PC-3 (cell line): ENCODE measurements around the gene DHCR7. TPM values are rescaled to one million over a fixed set of nuclear protein-coding genes. Genes with fewer than 3 reads are reported as not detected.

Experiments
- ATAC-seq: fragments of 200-7000 bp; cut with Tn5 transposase; 2 replicates; pipeline ENCODE4 v1.9.1; 2020; ENCODE audit warnings: mild to moderate bottlenecking, moderate library complexity
- BruUV-seq: library from RNA; stranded (reverse); fragments of 400-500 nt; replicated peaks from 2 replicates; lab custom pipeline; 2021; lab: Mats Ljungman, UMichigan
- CTCF ChIA-PET: fragments of 300-600 bp; sonication (Branson Sonifier 250); formaldehyde crosslinking; loops from one replicate; lab custom pipeline; 2022; ENCODE audit warnings: antibody characterized with exemption; lab: Charles Lee
- POLR2A ChIA-PET: fragments of 300-600 bp; sonication (Branson Sonifier 250); formaldehyde crosslinking; loops from one replicate; lab custom pipeline; 2022; ENCODE audit warnings: antibody characterized with exemption; ENCODE audit not compliant: unreplicated experiment; lab: Charles Lee
- DNase-seq: peaks from one replicate; pipeline ENCODE4 v3.0.0-alpha.2; 2015
- H2AFZ ChIP-seq: fragments of 300-600 bp; sonication (generic); 2 replicates; pipeline ENCODE4 v1.6.0; 2016; ENCODE audit warnings: antibody characterized with exemption, low read length
- H3F3A ChIP-seq: fragments of 300-600 bp; sonication (generic); one replicate; pipeline ENCODE4 v1.6.0; 2017; ENCODE audit warnings: antibody characterized with exemption, low read length, control low read depth, mild to moderate bottlenecking; ENCODE audit not compliant: unreplicated experiment
- H3K27ac ChIP-seq: fragments of 300-600 bp; sonication (generic); 2 replicates; pipeline ENCODE4 v1.5.1; 2016; ENCODE audit warnings: mild to moderate bottlenecking, low read length
- H3K27me3 ChIP-seq: fragments of 300-600 bp; sonication (generic); 2 replicates; pipeline ENCODE4 v1.6.1; 2016; ENCODE audit warnings: low read length, mixed read lengths
- H3K36me3 ChIP-seq: fragments of 300-600 bp; sonication (generic); 2 replicates; pipeline ENCODE4 v1.6.1; 2016; ENCODE audit warnings: low read depth, mixed run types, low read length, mixed read lengths
- H3K4me1 ChIP-seq: fragments of 300-600 bp; sonication (generic); 2 replicates; pipeline ENCODE4 v1.5.1; 2016; ENCODE audit warnings: low read length; ENCODE audit not compliant: insufficient read depth
- H3K4me2 ChIP-seq: fragments of 300-600 bp; sonication (generic); 2 replicates; pipeline ENCODE4 v1.6.0; 2016; ENCODE audit warnings: low read length
- H3K4me3 ChIP-seq: fragments of 300-600 bp; sonication (generic); 2 replicates; pipeline ENCODE4 v1.5.1; 2016; ENCODE audit warnings: mild to moderate bottlenecking, low read length, mixed read lengths
- H3K79me2 ChIP-seq: fragments of 300-600 bp; sonication (generic); 2 replicates; pipeline ENCODE4 v1.6.1; 2017; ENCODE audit warnings: low read length, mixed read lengths
- H3K9ac ChIP-seq: fragments of 300-600 bp; sonication (generic); 2 replicates; pipeline ENCODE4 v1.6.0; 2016; ENCODE audit warnings: mild to moderate bottlenecking, low read length
- H3K9me2 ChIP-seq: fragments of 300-600 bp; sonication (generic); replicated peaks from 2 replicates; pipeline ENCODE4 v1.6.1; 2016; ENCODE audit warnings: mixed run types, low read length, mixed read lengths
- H3K9me3 ChIP-seq: fragments of 300-600 bp; sonication (generic); 2 replicates; pipeline ENCODE4 v1.6.1; 2016; ENCODE audit warnings: low read length, mixed read lengths
- H4K20me1 ChIP-seq: fragments of 300-600 bp; sonication (generic); 2 replicates; pipeline ENCODE4 v1.6.1; 2016; ENCODE audit warnings: low read length, mixed read lengths
- EZH2 ChIP-seq: fragments of 300-600 bp; sonication (generic); IDR thresholded peaks from one replicate; pipeline ENCODE4 v1.6.1; 2017; ENCODE audit warnings: antibody characterized with exemption, mild to moderate bottlenecking, low read length; ENCODE audit not compliant: unreplicated experiment
- EZH2phosphoT487 ChIP-seq: fragments of 300-600 bp; sonication (generic); IDR thresholded peaks from 2 replicates; pipeline ENCODE4 v1.6.1; 2018; ENCODE audit warnings: mild to moderate bottlenecking, antibody characterized with exemption, low read length, borderline replicate concordance
- intact Hi-C: fragments of 100-400 bp; cut with micrococcal nuclease; formaldehyde crosslinking; loops from 2 replicates; pipeline ENCODE4 v1.9.0; 2023
- total RNA-seq: library from RNA; depleted of rRNA; stranded (reverse); fragments of >200 nt; gene quantifications from 2 replicates; pipeline ENCODE4 v1.2.3, GENCODE V29; 2014
- TF ChIP-seq, protein P1 (sequence below): fragments of 300-600 bp; sonication (generic); conservative IDR thresholded peaks from 2 replicates; pipeline ENCODE4 v1.5.1; 2017; ENCODE audit warnings: antibody characterized with exemption, low read depth, mild to moderate bottlenecking, low read length

Gene DHCR7
- total RNA-seq, 1 experiment from 2014 or later: 127 TPM

DNA sequence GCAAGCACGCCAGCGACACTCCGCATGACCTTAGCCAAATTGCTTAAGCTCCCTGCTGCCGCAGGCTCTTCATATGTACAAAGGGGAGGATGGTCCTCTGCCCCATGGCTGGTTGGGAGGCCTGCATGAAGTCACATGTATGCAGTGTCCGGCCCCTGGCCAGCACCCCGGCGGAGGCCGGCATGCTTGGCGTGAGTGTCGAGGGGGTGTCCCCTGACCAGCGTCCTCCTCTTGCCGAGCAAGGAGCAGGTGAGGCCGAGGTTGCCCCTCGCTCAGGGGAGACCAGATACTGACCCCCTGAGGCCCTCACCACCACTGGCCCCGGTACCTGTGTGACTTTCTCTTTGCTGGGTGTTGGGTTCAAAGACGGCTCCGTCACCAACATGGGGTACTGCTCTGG, 50.2 kb downstream of the DHCR7 start:
- H3K9me3 ChIP-seq: no peaks in the 10 kb centered on the region
- no peak overlapping the region for H3K4me3 ChIP-seq
- no peak overlapping the region for H3K27ac ChIP-seq
- H2AFZ ChIP-seq: no peak overlapping the region
- no peak overlapping the region for H3K4me2 ChIP-seq
- POLR2A ChIA-PET: no interaction called here
- TF ChIP-seq EZH2phosphoT487 (no peak), EZH2 (no peak)
- TF ChIP-seq, protein P1, sequence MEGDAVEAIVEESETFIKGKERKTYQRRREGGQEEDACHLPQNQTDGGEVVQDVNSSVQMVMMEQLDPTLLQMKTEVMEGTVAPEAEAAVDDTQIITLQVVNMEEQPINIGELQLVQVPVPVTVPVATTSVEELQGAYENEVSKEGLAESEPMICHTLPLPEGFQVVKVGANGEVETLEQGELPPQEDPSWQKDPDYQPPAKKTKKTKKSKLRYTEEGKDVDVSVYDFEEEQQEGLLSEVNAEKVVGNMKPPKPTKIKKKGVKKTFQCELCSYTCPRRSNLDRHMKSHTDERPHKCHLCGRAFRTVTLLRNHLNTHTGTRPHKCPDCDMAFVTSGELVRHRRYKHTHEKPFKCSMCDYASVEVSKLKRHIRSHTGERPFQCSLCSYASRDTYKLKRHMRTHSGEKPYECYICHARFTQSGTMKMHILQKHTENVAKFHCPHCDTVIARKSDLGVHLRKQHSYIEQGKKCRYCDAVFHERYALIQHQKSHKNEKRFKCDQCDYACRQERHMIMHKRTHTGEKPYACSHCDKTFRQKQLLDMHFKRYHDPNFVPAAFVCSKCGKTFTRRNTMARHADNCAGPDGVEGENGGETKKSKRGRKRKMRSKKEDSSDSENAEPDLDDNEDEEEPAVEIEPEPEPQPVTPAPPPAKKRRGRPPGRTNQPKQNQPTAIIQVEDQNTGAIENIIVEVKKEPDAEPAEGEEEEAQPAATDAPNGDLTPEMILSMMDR: no peak
- no TSS peak for BruUV-seq
- intact Hi-C loops: no loop called here
- H3K4me1 ChIP-seq: no peaks in the 10 kb centered on the region
- DNase-seq (no peak), ATAC-seq (no peak)
- peaks cover 29% of the 10 kb centered on the region for H3K27me3 ChIP-seq
- H3K79me2 ChIP-seq: no peaks in the 10 kb centered on the region
- H3F3A ChIP-seq: no peaks in the 10 kb centered on the region
- H3K9ac ChIP-seq: no peak overlapping the region
- H4K20me1 ChIP-seq: no peaks in the 10 kb centered on the region
- no peaks in the 10 kb centered on the region for H3K9me2 ChIP-seq
- CTCF ChIA-PET: no interaction called here
- no peaks in the 10 kb centered on the region for H3K36me3 ChIP-seq

DNA sequence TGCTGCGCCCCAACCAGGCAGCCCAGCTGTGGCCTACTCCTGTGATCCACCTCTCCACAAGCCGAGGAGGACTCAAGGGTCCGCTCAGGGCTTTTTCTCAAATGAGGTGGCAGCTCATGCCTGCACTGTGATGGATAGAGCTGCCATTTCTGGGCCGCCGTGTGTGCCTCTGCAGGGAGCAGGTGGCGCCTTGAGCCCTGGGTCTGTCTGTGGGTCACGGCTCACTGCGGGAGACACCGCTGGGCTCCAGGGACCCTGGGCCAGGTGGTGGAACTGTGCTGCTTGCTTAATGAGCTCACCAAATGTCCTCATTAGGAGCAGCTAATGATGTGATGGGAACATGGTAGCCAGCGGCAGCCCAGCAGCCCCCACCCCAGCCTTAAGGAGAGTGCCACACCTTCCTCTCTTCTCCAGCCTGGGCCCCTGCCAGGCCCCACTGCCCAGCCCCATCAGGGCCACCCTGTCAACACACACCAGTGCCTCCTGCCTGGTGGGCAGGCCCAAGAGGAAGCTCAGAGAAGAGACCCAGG, 50.8 kb downstream of the DHCR7 start:
- Histone ChIP-seq H3K4me2 (no peak overlapping the region), H3K4me1 (no peaks in the 10 kb centered on the region), H3K27me3 (peaks cover 35% of the 10 kb centered on the region), H3K9ac (no peak overlapping the region), H3K9me2 (no peaks in the 10 kb centered on the region), H3K27ac (no peak overlapping the region), H2AFZ (no peak overlapping the region), H3K4me3 (no peak overlapping the region), H3K79me2 (no peaks in the 10 kb centered on the region), H3K36me3 (no peaks in the 10 kb centered on the region), H3K9me3 (no peaks in the 10 kb centered on the region), H3F3A (no peaks in the 10 kb centered on the region), H4K20me1 (no peaks in the 10 kb centered on the region)
- ATAC-seq: no peak
- ChIA-PET POLR2A (interaction anchor here (0.5 kb wide), 1 partner anchor 11 kb away, joined by 4 read pairs; no protein-coding TSS in a partner anchor), CTCF (no interaction called here)
- intact Hi-C loops: no loop called here
- no peak for DNase-seq
- no peak for TF ChIP-seq EZH2phosphoT487
- TF ChIP-seq, protein P1: no peak
- no peak for TF ChIP-seq EZH2
- no TSS peak for BruUV-seq

DNA sequence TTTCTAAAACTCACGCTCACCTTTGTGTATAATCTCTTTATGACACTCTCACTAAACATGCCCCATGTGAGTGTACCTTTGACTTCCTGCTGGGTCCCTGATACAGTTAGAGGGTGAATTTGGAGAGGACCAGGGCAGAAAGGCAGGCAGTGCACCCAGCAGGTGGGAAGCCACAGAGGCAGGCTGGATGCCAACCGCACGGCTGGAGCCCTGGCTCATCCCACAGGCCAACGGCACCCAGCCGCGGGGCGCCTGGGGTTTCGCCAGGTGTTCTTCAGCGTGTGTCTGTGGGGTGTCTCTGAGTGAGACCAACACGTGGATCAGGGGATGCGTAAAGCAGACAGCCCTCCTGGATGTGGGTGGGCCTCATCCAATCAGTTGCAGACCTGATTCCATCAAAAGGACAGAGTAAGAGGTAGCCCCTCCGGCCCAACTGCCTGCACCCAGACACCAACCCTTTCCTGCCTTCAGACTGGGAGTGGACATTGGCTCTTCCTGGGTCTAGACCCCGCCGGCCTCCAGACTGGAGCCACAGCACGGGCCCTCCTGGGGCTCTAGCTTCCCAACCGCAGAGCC, 51.6 kb downstream of the DHCR7 start:
- Histone ChIP-seq H3K9ac (no peak overlapping the region), H3K4me3 (no peak overlapping the region), H3K36me3 (no peaks in the 10 kb centered on the region), H3K9me3 (no peaks in the 10 kb centered on the region), H3K4me1 (no peaks in the 10 kb centered on the region), H3K9me2 (no peaks in the 10 kb centered on the region), H3K79me2 (no peaks in the 10 kb centered on the region), H4K20me1 (no peaks in the 10 kb centered on the region), H3K4me2 (no peak overlapping the region), H3K27ac (no peak overlapping the region), H3K27me3 (peaks cover 42% of the 10 kb centered on the region), H3F3A (no peaks in the 10 kb centered on the region), H2AFZ (no peak overlapping the region)
- intact Hi-C loops: no loop called here
- no TSS peak for BruUV-seq
- ChIA-PET CTCF (no interaction called here), POLR2A (interaction anchor here (0.5 kb wide), 1 partner anchor 12 kb away, joined by 4 read pairs; no protein-coding TSS in a partner anchor)
- no peak for DNase-seq
- TF ChIP-seq, protein P1: no peak
- TF ChIP-seq EZH2phosphoT487 (no peak), EZH2 (no peak)
- no peak for ATAC-seq
